ENCODE results near the gene NUP205.

DNA sequence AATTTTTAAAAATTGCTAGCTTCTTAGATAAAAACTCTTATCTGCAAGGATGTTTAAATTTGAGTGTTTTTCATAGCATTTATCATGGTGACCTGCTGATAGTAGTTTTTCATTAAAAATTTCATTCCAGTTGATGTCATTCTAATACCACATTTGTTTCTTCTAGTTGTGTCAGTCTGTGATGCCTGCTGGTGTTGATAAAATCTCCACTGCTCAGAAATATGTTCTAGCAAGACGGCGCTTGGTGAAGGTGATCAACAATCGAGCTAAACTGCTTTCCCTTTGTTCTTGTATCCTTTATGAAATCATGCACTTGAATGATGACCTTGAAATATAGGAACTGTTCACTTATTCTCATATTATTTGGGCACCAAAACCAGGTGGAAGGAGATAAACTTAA lies 87.0 kb downstream of the NUP205 start:
- TF ChIP-seq EZH2 (IDR thresholded peaks at IDR 0.05) (no peak), POLR2AphosphoS5 (IDR thresholded peaks at IDR 0.05; ENCODE audit: borderline replicate concordance, low read depth, low read length) (no peak), FOXP2 (optimal IDR thresholded peaks at IDR 0.05; ENCODE audit: control extremely low read depth, extremely low read length, insufficient read depth) (no peak)
